HFFc6 (cell line): ENCODE results near the gene RMI1. TPM values are rescaled to one million over a fixed set of nuclear protein-coding genes. Genes with fewer than 3 reads are reported as not detected.
"Not testable (repeated sequence)": the region's sequence is repeated elsewhere in the genome, so short reads cannot be mapped to it uniquely, and the experiment has no call there.

Experiments
- DNase-seq: peaks from one replicate; pipeline ENCODE4 v3.0.0-alpha.2; 2018
- H3K27ac Mint-ChIP-seq: 2 replicates; pipeline ENCODE4 v1.8.0; 2020; ENCODE audit warnings: mild to moderate bottlenecking, mixed read lengths
- H3K27me3 Mint-ChIP-seq: 2 replicates; pipeline ENCODE4 v1.8.0; 2021; ENCODE audit warnings: mild to moderate bottlenecking, moderate library complexity, mixed read lengths; ENCODE audit not compliant: insufficient read depth
- H3K36me3 Mint-ChIP-seq: 2 replicates; pipeline ENCODE4 v1.8.0; 2021; ENCODE audit warnings: low read depth, mixed read lengths
- H3K4me1 Mint-ChIP-seq: 2 replicates; pipeline ENCODE4 v1.8.0; 2020; ENCODE audit warnings: low read depth, mixed read lengths
- H3K4me3 Mint-ChIP-seq: 2 replicates; pipeline ENCODE4 v1.8.0; 2020; ENCODE audit warnings: mild to moderate bottlenecking, moderate library complexity, mixed read lengths
- H3K9me3 Mint-ChIP-seq: 2 replicates; pipeline ENCODE4 v1.8.0; 2020; ENCODE audit warnings: mild to moderate bottlenecking, mixed read lengths
- CTCF ChIP-seq: fragments of 200-600 bp; sonication (generic); IDR thresholded peaks from 2 replicates; pipeline ENCODE4 v1.5.0; 2021; ENCODE audit warnings: antibody characterized with exemption, mild to moderate bottlenecking
- total RNA-seq, 6 experiments: library from RNA; stranded (reverse); fragmentation: NEBNext Ultra II Directional; extraction: Animal tissue kit (Norgen Biotek cat#: 25700); gene quantifications; 2 replicates in 1 of 6; 3 replicates in 5 of 6; pipeline ENCODE4 v1.2.3, GENCODE V29; 2021

RMI1 gene
- total RNA-seq, 6 experiments from 2014 or later = 8.2 to 13.4 (median 12.2) TPM

DNA sequence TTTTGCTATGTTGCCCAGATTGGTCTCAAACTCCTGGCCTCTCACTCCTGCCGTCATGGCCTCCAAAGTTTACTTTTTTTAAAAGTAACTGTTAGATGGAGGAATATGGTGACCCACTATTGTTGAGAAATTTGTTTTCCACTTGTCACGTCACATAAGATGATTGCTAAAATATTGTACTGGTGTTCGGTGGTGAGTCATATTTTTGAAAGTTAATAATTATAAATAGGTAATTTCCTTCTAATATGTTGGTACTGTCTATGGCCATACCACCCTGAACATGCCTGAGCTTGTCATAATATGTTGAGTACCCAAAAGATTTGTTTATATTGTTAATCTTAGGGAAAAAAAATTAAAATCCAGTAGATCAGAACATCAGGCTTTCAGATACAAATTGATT is 22.6 kb downstream of the RMI1 start:
- no peaks in the 10 kb centered on the region for H3K4me1 Mint-ChIP-seq
- H3K9me3 Mint-ChIP-seq = no peaks in the 10 kb centered on the region
- H3K36me3 Mint-ChIP-seq = peaks cover 11% of the 10 kb centered on the region
- no peak overlapping the region for H3K27ac Mint-ChIP-seq
- no peak for DNase-seq
- H3K4me3 Mint-ChIP-seq = no peak overlapping the region
- H3K27me3 Mint-ChIP-seq = no peaks in the 10 kb centered on the region
- TF ChIP-seq CTCF = no peak

- DNase-seq = no peak
- H3K27me3 Mint-ChIP-seq = no peaks in the 10 kb centered on the region
- H3K27ac Mint-ChIP-seq = no peak overlapping the region
- no peaks in the 10 kb centered on the region; the same call in 1 of the 2 replicates for H3K36me3 Mint-ChIP-seq
- H3K9me3 Mint-ChIP-seq = no peaks in the 10 kb centered on the region
- H3K4me1 Mint-ChIP-seq = no peaks in the 10 kb centered on the region
- TF ChIP-seq CTCF = no peak
- H3K4me3 Mint-ChIP-seq = no peak overlapping the region
Measured at GRCh38 chr9:84007662-84008061, 27.1 kb downstream of the RMI1 start.

GRCh38 chr9:84024041-84024575 is 43.5 kb downstream of the RMI1 start:
- no peaks in the 10 kb centered on the region for H3K27me3 Mint-ChIP-seq
- H3K4me3 Mint-ChIP-seq = no peak overlapping the region
- no peak overlapping the region for H3K27ac Mint-ChIP-seq
- H3K4me1 Mint-ChIP-seq = no peaks in the 10 kb centered on the region
- no peaks in the 10 kb centered on the region for H3K9me3 Mint-ChIP-seq
- no peak for DNase-seq
- no peaks in the 10 kb centered on the region for H3K36me3 Mint-ChIP-seq
- TF ChIP-seq CTCF = no peak

DNA sequence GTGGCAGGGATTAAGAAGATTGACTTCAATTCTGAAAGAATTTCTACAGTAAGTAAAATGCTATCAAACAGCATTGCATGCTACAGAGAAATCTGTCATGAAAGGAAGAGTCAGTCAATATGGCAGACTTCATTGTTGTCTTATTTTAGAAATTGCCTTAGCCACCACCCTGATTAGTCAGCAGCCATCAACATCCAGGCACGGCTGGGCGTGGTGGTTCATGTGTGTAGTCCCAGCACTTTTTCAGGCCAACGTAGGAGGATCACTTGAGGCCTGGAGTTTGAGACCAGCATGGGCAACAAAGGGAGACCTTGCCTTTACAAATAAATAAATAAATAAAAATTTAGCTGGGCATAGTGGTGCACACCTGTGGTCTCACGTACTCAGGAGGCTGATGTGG is 46.6 kb downstream of the RMI1 start:
- H3K36me3 Mint-ChIP-seq = no peaks in the 10 kb centered on the region
- no peak overlapping the region for H3K27ac Mint-ChIP-seq
- H3K4me1 Mint-ChIP-seq = no peaks in the 10 kb centered on the region
- no peak for DNase-seq
- peaks cover 5% of the 10 kb centered on the region; the same call in 1 of the 2 replicates for H3K27me3 Mint-ChIP-seq
- no peak overlapping the region for H3K4me3 Mint-ChIP-seq
- TF ChIP-seq CTCF = no peak
- H3K9me3 Mint-ChIP-seq = no peaks in the 10 kb centered on the region

GRCh38 chr9:84031534-84031933 is 50.9 kb downstream of the RMI1 start:
- DNase-seq = no peak
- Mint-ChIP-seq H3K4me3 (no peak overlapping the region), H3K36me3 (no peaks in the 10 kb centered on the region), H3K4me1 (no peaks in the 10 kb centered on the region), H3K27ac (no peak overlapping the region), H3K27me3 (peaks cover 5% of the 10 kb centered on the region; the same call in 1 of the 2 replicates), H3K9me3 (no peaks in the 10 kb centered on the region)
- no peak for TF ChIP-seq CTCF

DNA sequence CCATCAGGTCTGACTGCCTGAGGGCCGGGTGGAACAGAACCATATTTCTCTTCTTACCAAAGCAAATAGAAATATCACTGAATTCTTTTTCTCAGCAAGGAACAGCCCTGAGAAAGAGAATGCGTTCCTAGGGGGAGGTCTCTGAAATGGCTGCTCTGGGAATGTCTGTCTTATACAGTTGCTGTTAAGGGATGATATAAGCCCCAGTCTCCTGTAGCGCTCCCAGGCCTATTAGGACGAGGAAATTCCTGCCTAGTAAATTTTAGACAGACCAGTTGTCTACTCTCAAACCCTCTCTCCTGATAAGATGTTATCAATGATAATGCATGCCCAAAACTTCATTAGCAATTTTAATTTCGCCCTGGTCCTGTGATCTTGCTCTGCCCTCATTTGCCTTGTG is 61.3 kb downstream of the RMI1 start:
- not testable (repeated sequence) for H3K27ac Mint-ChIP-seq, DNase-seq, H3K4me3 Mint-ChIP-seq, H3K4me1 Mint-ChIP-seq
- peaks cover 17% of the 10 kb centered on the region for H3K9me3 Mint-ChIP-seq
- peaks cover 11% of the 10 kb centered on the region; the same call in 1 of the 2 replicates for H3K36me3 Mint-ChIP-seq
- peaks cover 11% of the 10 kb centered on the region for H3K27me3 Mint-ChIP-seq
